Left lung (tissue), 10 donors: ENCODE measurements around the gene METTL13. TPM values are rescaled to one million over a fixed set of nuclear protein-coding genes. Genes with fewer than 3 reads are reported as not detected.

Experiments
- ATAC-seq: fragments of 200-7000 bp; cut with Tn5 transposase; one replicate; pipeline ENCODE4 v1.9.1; 2020; ENCODE audit warnings: moderate library complexity
- DNase-seq, 4 donors: peaks; one replicate each; pipeline ENCODE4 v3.0.0-alpha.2; 2013 to 2020
- H3K27ac ChIP-seq, 2 donors: fragments of 200-600 bp; sonication (generic) in 1 of 2; one replicate each; pipeline versions ENCODE4 v1.5.0 to v1.8.0; 2020 to 2021
- H3K27me3 ChIP-seq, 2 donors: fragments of 200-600 bp; sonication (generic) in 1 of 2; one replicate each; pipeline versions ENCODE4 v1.5.0 to v1.8.0; 2020 to 2021
- H3K36me3 ChIP-seq, 2 donors: fragments of 200-600 bp; sonication (generic) in 1 of 2; one replicate each; pipeline versions ENCODE4 v1.5.0 to v1.8.0; 2020 to 2021
- H3K4me1 ChIP-seq, 2 donors: fragments of 200-600 bp; one replicate each; pipeline ENCODE4 v1.8.0; 2021
- H3K4me3 ChIP-seq, 2 donors: fragments of 200-600 bp; sonication (generic) in 1 of 2; one replicate each; pipeline versions ENCODE4 v1.5.0 to v1.8.0; 2020 to 2021; ENCODE audit warnings: mild to moderate bottlenecking in 1 of 2
- H3K9me3 ChIP-seq, 2 donors: fragments of 200-600 bp; sonication (generic) in 1 of 2; one replicate each; pipeline versions ENCODE4 v1.5.0 to v1.8.0; 2020 to 2021
- CTCF ChIP-seq, 2 donors: fragments of 200-600 bp; sonication (generic) in 1 of 2; IDR thresholded peaks; one replicate each; pipeline versions ENCODE4 v1.5.0 to v1.8.0; 2021; ENCODE audit warnings: antibody characterized with exemption in 2 of 2
- intact Hi-C, 2 donors: fragments of 100-400 bp; cut with DNase I; formaldehyde crosslinking; loops; one replicate each; pipeline versions ENCODE4 v1.11.2 to v1.14.2; 2022
- polyA plus RNA-seq, 6 donors: library from polyadenylated mRNA; unstranded; fragments of 120-200 nt; gene quantifications; one replicate each; pipeline ENCODE4 v1.2.1, GENCODE V29; 2013; ENCODE audit not compliant: insufficient read length in 6 of 6
- total RNA-seq, 2 donors: library from RNA; stranded (reverse); fragmentation: NEBNext Ultra II Directional; extraction: Animal tissue kit (Norgen Biotek cat#: 25700); gene quantifications; one replicate each; pipeline ENCODE4 v1.2.1, GENCODE V29; 2021
- donor health status: DM: no; HTN: yes; CAD: no.
- donor health status: DM: no; HTN: no; CAD: no.

The METTL13 gene
- total and polyA plus RNA-seq, 8 donors, result 25.1 to 39.5 (median 34.8) TPM

- H3K4me3 ChIP-seq, result no peak overlapping the region
- peaks cover 0 to 82% of the 10 kb centered on the region in 2 donors for H3K36me3 ChIP-seq
- TF ChIP-seq CTCF (IDR thresholded peaks at IDR 0.05), result no peak
- no peak overlapping the region for H3K27ac ChIP-seq
- H3K27me3 ChIP-seq, result no peaks in the 10 kb centered on the region
- intact Hi-C loops, result no loop called here
- peaks cover 21 to 34% of the 10 kb centered on the region in 2 donors for H3K4me1 ChIP-seq
- DNase-seq (no peak), ATAC-seq (no peak)
- H3K9me3 ChIP-seq, result no peaks in the 10 kb centered on the region
These were observed 5.1 kb downstream of the METTL13 start for GRCh38 chr1:171786534-171786933.

GRCh38 chr1:171787686-171788480 is 6.4 kb downstream of the METTL13 start:
- H3K4me3 ChIP-seq, result no peak overlapping the region
- no peak overlapping the region for H3K27ac ChIP-seq
- H3K9me3 ChIP-seq, result no peaks in the 10 kb centered on the region
- peaks cover 0 to 96% of the 10 kb centered on the region in 2 donors for H3K36me3 ChIP-seq
- peaks cover 16 to 26% of the 10 kb centered on the region in 2 donors for H3K4me1 ChIP-seq
- ATAC-seq (no peak), DNase-seq (no peak)
- TF ChIP-seq CTCF (IDR thresholded peaks at IDR 0.05), result no peak
- intact Hi-C loops, result no loop called here
- no peaks in the 10 kb centered on the region for H3K27me3 ChIP-seq

- H3K36me3 ChIP-seq, result peaks cover 0 to 99% of the 10 kb centered on the region in 2 donors
- peaks cover 9 to 18% of the 10 kb centered on the region in 2 donors for H3K4me1 ChIP-seq
- ATAC-seq (peak; percentile 77), DNase-seq (no peak)
- no peak overlapping the region for H3K27ac ChIP-seq
- H3K27me3 ChIP-seq, result no peaks in the 10 kb centered on the region
- intact Hi-C loops, result no loop called here
- no peaks in the 10 kb centered on the region for H3K9me3 ChIP-seq
- no peak for TF ChIP-seq CTCF (IDR thresholded peaks at IDR 0.05)
- H3K4me3 ChIP-seq, result no peak overlapping the region
These were observed 7.2 kb downstream of the METTL13 start for GRCh38 chr1:171788696-171789095.

- ATAC-seq, result no peak
- TF ChIP-seq CTCF (IDR thresholded peaks at IDR 0.05), result no peak
- no peak overlapping the region for H3K27ac ChIP-seq
These were observed 8.9 kb downstream of the METTL13 start for GRCh38 chr1:171790318-171790717.

GRCh38 chr1:171792656-171793369 is 11.4 kb downstream of the METTL13 start:
- ATAC-seq, result no peak
- peaks cover 0 to 99% of the 10 kb centered on the region in 2 donors for H3K36me3 ChIP-seq
- no peak for TF ChIP-seq CTCF (IDR thresholded peaks at IDR 0.05)
- H3K27ac ChIP-seq, result no peak overlapping the region
- no peaks in the 10 kb centered on the region for H3K9me3 ChIP-seq
- no peaks in the 10 kb centered on the region for H3K4me1 ChIP-seq
- H3K4me3 ChIP-seq, result no peak overlapping the region
- intact Hi-C loops, result loop anchor here in 1 of 2 donors (10.0 kb wide), 1 partner anchor 192 kb away; no protein-coding TSS in a partner anchor
- DNase-seq, result no peak
- H3K27me3 ChIP-seq, result no peaks in the 10 kb centered on the region

More at GRCh38 chr1:171790318-171790717, 8.9 kb downstream of the METTL13 start:
- H3K4me1 ChIP-seq, result peaks cover 2 to 3% of the 10 kb centered on the region in 2 donors
- peaks cover 0 to 100% of the 10 kb centered on the region in 2 donors for H3K36me3 ChIP-seq
- peak in 1 of 4 donors; percentile 53 for DNase-seq
- H3K4me3 ChIP-seq, result no peak overlapping the region
- intact Hi-C loops, result loop anchor here in 1 of 2 donors (10.0 kb wide), 1 partner anchor 194 kb away; no protein-coding TSS in a partner anchor
- H3K9me3 ChIP-seq, result no peaks in the 10 kb centered on the region
- no peaks in the 10 kb centered on the region for H3K27me3 ChIP-seq
